Measurements from ENCODE around the gene ZNF550. TPM values are rescaled to one million over a fixed set of nuclear protein-coding genes. Genes with fewer than 3 reads are reported as not detected.

Gene ZNF550
- total and polyA plus RNA-seq, 10 of the 15 experiments (the other 5 are each of a cell fraction or from before 2014, with no cell fraction given): 2.6 to 14.0 (median 7.4) TPM

DNA sequence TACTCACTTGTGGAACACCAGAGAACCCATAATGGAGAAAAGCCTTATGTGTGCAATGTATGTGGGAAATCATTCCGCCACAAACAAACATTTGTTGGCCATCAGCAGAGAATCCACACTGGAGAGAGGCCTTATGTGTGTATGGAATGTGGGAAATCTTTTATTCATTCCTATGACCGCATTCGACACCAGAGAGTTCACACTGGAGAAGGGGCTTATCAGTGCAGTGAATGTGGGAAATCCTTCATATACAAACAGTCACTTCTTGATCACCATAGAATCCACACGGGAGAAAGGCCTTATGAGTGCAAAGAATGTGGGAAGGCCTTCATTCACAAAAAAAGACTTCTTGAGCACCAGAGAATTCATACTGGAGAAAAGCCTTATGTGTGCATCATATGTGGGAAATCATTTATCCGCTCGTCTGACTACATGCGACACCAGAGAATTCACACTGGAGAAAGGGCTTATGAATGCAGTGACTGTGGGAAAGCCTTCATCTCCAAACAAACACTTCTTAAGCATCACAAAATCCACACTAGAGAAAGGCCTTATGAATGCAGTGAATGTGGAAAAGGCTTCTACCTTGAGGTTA lies 21.6 kb downstream of the ZNF550 start:
- H3K36me3 ChIP-seq (ENCODE audit: control insufficient read depth in 2 of 2, insufficient read depth in 2 of 2, low read length in 1 of 2): peaks cover 7 to 10% of the 10 kb centered on the region in 2 experiments; a peak in 3 of 4 replicates
- intact Hi-C loops (cut with micrococcal nuclease; ENCODE audit: unreplicated experiment): no loop called here
- SMC1A ChIA-PET (ENCODE audit: uncharacterized antibody, unreplicated experiment): no interaction called here
- H3K9ac ChIP-seq (ENCODE audit: control insufficient read depth, insufficient read depth, low read length): no peak overlapping the region
- TSS peak; percentile 6 for BruUV-seq (replicated peaks)
- CTCF ChIA-PET: no interaction called here
- ATAC-seq (no peak), FAIRE-seq (no peak), DNase-seq (ENCODE audit: low read depth, low spot score) (no peak)
- H4K20me1 ChIP-seq (ENCODE audit: control insufficient read depth, insufficient read depth): no peaks in the 10 kb centered on the region
- WGBS (ENCODE audit: insufficient coverage, insufficient replicate concordance, low lambda C conversion rate, missing lambda C conversion rate): 96% methylated on average over 7 of the region's 7 CpGs
- POLR2A ChIA-PET: interaction anchor here (0.5 kb wide), 1 partner anchor 212 kb away, joined by 3 read pairs; no protein-coding TSS in a partner anchor
- no peak overlapping the region for H3K4me3 ChIP-seq
- H3K4me2 ChIP-seq (ENCODE audit: control insufficient read depth, insufficient read depth): no peak overlapping the region
- H3K4me1 ChIP-seq (ENCODE audit: control insufficient read depth, insufficient read depth, low read length): no peaks in the 10 kb centered on the region
- H3K27ac ChIP-seq (ENCODE audit: control insufficient read depth, insufficient read depth): no peak overlapping the region
- no peaks in the 10 kb centered on the region for H3K79me2 ChIP-seq (ENCODE audit: control insufficient read depth, insufficient read depth, low read length)
- peaks cover 48% of the 10 kb centered on the region for H3K9me3 ChIP-seq (replicated peaks; ENCODE audit: control insufficient read depth, insufficient read depth, low read length)
- TF ChIP-seq, protein P1, sequence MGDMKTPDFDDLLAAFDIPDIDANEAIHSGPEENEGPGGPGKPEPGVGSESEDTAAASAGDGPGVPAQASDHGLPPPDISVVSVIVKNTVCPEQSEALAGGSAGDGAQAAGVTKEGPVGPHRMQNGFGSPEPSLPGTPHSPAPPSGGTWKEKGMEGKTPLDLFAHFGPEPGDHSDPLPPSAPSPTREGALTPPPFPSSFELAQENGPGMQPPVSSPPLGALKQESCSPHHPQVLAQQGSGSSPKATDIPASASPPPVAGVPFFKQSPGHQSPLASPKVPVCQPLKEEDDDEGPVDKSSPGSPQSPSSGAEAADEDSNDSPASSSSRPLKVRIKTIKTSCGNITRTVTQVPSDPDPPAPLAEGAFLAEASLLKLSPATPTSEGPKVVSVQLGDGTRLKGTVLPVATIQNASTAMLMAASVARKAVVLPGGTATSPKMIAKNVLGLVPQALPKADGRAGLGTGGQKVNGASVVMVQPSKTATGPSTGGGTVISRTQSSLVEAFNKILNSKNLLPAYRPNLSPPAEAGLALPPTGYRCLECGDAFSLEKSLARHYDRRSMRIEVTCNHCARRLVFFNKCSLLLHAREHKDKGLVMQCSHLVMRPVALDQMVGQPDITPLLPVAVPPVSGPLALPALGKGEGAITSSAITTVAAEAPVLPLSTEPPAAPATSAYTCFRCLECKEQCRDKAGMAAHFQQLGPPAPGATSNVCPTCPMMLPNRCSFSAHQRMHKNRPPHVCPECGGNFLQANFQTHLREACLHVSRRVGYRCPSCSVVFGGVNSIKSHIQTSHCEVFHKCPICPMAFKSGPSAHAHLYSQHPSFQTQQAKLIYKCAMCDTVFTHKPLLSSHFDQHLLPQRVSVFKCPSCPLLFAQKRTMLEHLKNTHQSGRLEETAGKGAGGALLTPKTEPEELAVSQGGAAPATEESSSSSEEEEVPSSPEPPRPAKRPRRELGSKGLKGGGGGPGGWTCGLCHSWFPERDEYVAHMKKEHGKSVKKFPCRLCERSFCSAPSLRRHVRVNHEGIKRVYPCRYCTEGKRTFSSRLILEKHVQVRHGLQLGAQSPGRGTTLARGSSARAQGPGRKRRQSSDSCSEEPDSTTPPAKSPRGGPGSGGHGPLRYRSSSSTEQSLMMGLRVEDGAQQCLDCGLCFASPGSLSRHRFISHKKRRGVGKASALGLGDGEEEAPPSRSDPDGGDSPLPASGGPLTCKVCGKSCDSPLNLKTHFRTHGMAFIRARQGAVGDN (IDR thresholded peaks at IDR 0.05): no peak
- TF ChIP-seq NR2C1 (IDR thresholded peaks at IDR 0.05): no peak
- no peak for TF ChIP-seq SREBF1 (IDR thresholded peaks at IDR 0.05; ENCODE audit: low read length)
- TF ChIP-seq CBX5 (IDR thresholded peaks at IDR 0.05; ENCODE audit: low read depth): 0 out of 2 replicates have a peak, but pooled peaks have one; percentile 22
- TF ChIP-seq KLF5 (IDR thresholded peaks at IDR 0.05; ENCODE audit: partially characterized antibody): peak; percentile 93
- no peak for TF ChIP-seq ZNF274 (IDR thresholded peaks at IDR 0.05; ENCODE audit: insufficient read depth, insufficient read length)
- TF ChIP-seq, protein P2, sequence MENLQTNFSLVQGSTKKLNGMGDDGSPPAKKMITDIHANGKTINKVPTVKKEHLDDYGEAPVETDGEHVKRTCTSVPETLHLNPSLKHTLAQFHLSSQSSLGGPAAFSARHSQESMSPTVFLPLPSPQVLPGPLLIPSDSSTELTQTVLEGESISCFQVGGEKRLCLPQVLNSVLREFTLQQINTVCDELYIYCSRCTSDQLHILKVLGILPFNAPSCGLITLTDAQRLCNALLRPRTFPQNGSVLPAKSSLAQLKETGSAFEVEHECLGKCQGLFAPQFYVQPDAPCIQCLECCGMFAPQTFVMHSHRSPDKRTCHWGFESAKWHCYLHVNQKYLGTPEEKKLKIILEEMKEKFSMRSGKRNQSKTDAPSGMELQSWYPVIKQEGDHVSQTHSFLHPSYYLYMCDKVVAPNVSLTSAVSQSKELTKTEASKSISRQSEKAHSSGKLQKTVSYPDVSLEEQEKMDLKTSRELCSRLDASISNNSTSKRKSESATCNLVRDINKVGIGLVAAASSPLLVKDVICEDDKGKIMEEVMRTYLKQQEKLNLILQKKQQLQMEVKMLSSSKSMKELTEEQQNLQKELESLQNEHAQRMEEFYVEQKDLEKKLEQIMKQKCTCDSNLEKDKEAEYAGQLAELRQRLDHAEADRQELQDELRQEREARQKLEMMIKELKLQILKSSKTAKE (IDR thresholded peaks at IDR 0.05; ENCODE audit: low read depth, poor library complexity, severe bottlenecking): no peak
- no peak for TF ChIP-seq FOS (IDR thresholded peaks at IDR 0.05; ENCODE audit: borderline replicate concordance, extremely low read depth, insufficient read length)
- TF ChIP-seq, protein P3, sequence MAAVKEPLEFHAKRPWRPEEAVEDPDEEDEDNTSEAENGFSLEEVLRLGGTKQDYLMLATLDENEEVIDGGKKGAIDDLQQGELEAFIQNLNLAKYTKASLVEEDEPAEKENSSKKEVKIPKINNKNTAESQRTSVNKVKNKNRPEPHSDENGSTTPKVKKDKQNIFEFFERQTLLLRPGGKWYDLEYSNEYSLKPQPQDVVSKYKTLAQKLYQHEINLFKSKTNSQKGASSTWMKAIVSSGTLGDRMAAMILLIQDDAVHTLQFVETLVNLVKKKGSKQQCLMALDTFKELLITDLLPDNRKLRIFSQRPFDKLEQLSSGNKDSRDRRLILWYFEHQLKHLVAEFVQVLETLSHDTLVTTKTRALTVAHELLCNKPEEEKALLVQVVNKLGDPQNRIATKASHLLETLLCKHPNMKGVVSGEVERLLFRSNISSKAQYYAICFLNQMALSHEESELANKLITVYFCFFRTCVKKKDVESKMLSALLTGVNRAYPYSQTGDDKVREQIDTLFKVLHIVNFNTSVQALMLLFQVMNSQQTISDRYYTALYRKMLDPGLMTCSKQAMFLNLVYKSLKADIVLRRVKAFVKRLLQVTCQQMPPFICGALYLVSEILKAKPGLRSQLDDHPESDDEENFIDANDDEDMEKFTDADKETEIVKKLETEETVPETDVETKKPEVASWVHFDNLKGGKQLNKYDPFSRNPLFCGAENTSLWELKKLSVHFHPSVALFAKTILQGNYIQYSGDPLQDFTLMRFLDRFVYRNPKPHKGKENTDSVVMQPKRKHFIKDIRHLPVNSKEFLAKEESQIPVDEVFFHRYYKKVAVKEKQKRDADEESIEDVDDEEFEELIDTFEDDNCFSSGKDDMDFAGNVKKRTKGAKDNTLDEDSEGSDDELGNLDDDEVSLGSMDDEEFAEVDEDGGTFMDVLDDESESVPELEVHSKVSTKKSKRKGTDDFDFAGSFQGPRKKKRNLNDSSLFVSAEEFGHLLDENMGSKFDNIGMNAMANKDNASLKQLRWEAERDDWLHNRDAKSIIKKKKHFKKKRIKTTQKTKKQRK (IDR thresholded peaks at IDR 0.05; ENCODE audit: low read depth, low read length): no peak
- no peaks in the 10 kb centered on the region for H3K27me3 ChIP-seq (replicated peaks in 1 of 2; ENCODE audit: control insufficient read depth in 2 of 2, insufficient read depth in 2 of 2, low read length in 1 of 2)
- no peak overlapping the region for H2AFZ ChIP-seq (ENCODE audit: control insufficient read depth, low read depth, low read length)
- in situ Hi-C loops (cut with MboI): no loop called here
- RAD21 ChIA-PET (ENCODE audit: unreplicated experiment): no interaction called here
